ENCODE results near the gene XYLT1. TPM values are rescaled to one million over a fixed set of nuclear protein-coding genes. Genes with fewer than 3 reads are reported as not detected.

XYLT1 gene
- total RNA-seq, 1 donor from 2014 or later = 9.4 TPM

- Histone ChIP-seq H3K9me3 (ENCODE audit: control insufficient read depth in 3 of 3, low read length in 3 of 3) (no peaks in the 10 kb centered on the region), H3K9ac (ENCODE audit: low read depth in 1 of 3, low read length in 3 of 3) (no peak overlapping the region), H3K4me3 (ENCODE audit: low read length in 3 of 3) (no peak overlapping the region), H3K27me3 (ENCODE audit: control insufficient read depth in 3 of 3, insufficient read depth in 3 of 3, low read length in 3 of 3) (peaks cover 0 to 8% (median 6%) of the 10 kb centered on the region in 3 donors), H3K27ac (ENCODE audit: low read depth, low read length) (no peak overlapping the region), H3K36me3 (ENCODE audit: control insufficient read depth in 3 of 3, insufficient read depth in 3 of 3, low read length in 3 of 3) (no peaks in the 10 kb centered on the region), H3K4me1 (ENCODE audit: control insufficient read depth in 3 of 3, insufficient read depth in 3 of 3, low read length in 3 of 3) (peaks cover 0 to 11% (median 6%) of the 10 kb centered on the region in 3 donors)
Observed at GRCh38 chr16:17461951-17462729, 8.6 kb downstream of the XYLT1 start.

GRCh38 chr16:17460890-17461289 is 9.9 kb downstream of the XYLT1 start:
- H3K4me3 ChIP-seq (ENCODE audit: low read length in 3 of 3) = no peak overlapping the region
- no peaks in the 10 kb centered on the region for H3K9me3 ChIP-seq (ENCODE audit: control insufficient read depth in 3 of 3, low read length in 3 of 3)
- H3K4me1 ChIP-seq (ENCODE audit: control insufficient read depth in 3 of 3, insufficient read depth in 3 of 3, low read length in 3 of 3) = peaks cover 0 to 11% (median 6%) of the 10 kb centered on the region in 3 donors

GRCh38 chr16:17459903-17460521 is 10.7 kb downstream of the XYLT1 start:
- Histone ChIP-seq H3K4me3 (ENCODE audit: low read length in 3 of 3) (no peak overlapping the region), H3K27me3 (ENCODE audit: control insufficient read depth in 3 of 3, insufficient read depth in 3 of 3, low read length in 3 of 3) (peaks cover 0 to 8% (median 6%) of the 10 kb centered on the region in 3 donors), H3K4me1 (ENCODE audit: control insufficient read depth in 3 of 3, insufficient read depth in 3 of 3, low read length in 3 of 3) (peaks cover 0 to 11% (median 6%) of the 10 kb centered on the region in 3 donors), H3K9ac (ENCODE audit: low read depth in 1 of 3, low read length in 3 of 3) (no peak overlapping the region), H3K27ac (ENCODE audit: low read depth, low read length) (no peak overlapping the region), H3K36me3 (ENCODE audit: control insufficient read depth in 3 of 3, insufficient read depth in 3 of 3, low read length in 3 of 3) (no peaks in the 10 kb centered on the region), H3K9me3 (ENCODE audit: control insufficient read depth in 3 of 3, low read length in 3 of 3) (no peaks in the 10 kb centered on the region)

More at GRCh38 chr16:17460890-17461289, 9.9 kb downstream of the XYLT1 start:
- Histone ChIP-seq H3K36me3 (ENCODE audit: control insufficient read depth in 3 of 3, insufficient read depth in 3 of 3, low read length in 3 of 3) (no peaks in the 10 kb centered on the region), H3K9ac (ENCODE audit: low read depth in 1 of 3, low read length in 3 of 3) (no peak overlapping the region), H3K27ac (ENCODE audit: low read depth, low read length) (no peak overlapping the region), H3K27me3 (ENCODE audit: control insufficient read depth in 3 of 3, insufficient read depth in 3 of 3, low read length in 3 of 3) (peaks cover 0 to 8% (median 6%) of the 10 kb centered on the region in 3 donors)

GRCh38 chr16:17457997-17458396 is 12.8 kb downstream of the XYLT1 start:
- peaks cover 0 to 11% (median 6%) of the 10 kb centered on the region in 3 donors for H3K4me1 ChIP-seq (ENCODE audit: control insufficient read depth in 3 of 3, insufficient read depth in 3 of 3, low read length in 3 of 3)
- no peaks in the 10 kb centered on the region for H3K36me3 ChIP-seq (ENCODE audit: control insufficient read depth in 3 of 3, insufficient read depth in 3 of 3, low read length in 3 of 3)
- H3K4me3 ChIP-seq (ENCODE audit: low read length in 3 of 3) = no peak overlapping the region
- H3K27ac ChIP-seq (ENCODE audit: low read depth, low read length) = no peak overlapping the region
- H3K9ac ChIP-seq (ENCODE audit: low read depth in 1 of 3, low read length in 3 of 3) = no peak overlapping the region
- peaks cover 0 to 8% (median 6%) of the 10 kb centered on the region in 3 donors for H3K27me3 ChIP-seq (ENCODE audit: control insufficient read depth in 3 of 3, insufficient read depth in 3 of 3, low read length in 3 of 3)
- H3K9me3 ChIP-seq (ENCODE audit: control insufficient read depth in 3 of 3, low read length in 3 of 3) = no peaks in the 10 kb centered on the region

DNA sequence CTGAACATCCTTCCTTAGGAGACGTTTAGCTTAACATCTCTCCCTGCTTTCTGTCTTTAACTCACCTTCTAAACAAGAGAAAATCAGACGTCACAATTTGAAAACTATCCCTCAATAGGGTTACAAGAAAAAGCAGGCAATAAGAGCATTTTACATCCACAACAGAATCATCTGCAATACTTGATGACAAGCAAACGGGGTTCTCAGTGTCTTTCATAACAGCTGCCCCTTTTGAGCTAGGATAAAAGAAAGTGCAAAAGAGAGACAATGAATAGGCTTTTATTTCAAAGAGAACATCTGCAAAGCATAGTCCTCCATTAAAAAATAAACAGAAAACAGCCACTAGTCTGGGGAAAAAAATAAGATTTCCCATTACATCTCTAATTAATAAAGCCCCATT is 13.2 kb downstream of the XYLT1 start:
- Histone ChIP-seq H3K4me1 (ENCODE audit: control insufficient read depth in 3 of 3, insufficient read depth in 3 of 3, low read length in 3 of 3) (peaks cover 0 to 11% (median 6%) of the 10 kb centered on the region in 3 donors), H3K27me3 (ENCODE audit: control insufficient read depth in 3 of 3, insufficient read depth in 3 of 3, low read length in 3 of 3) (peaks cover 0 to 8% (median 6%) of the 10 kb centered on the region in 3 donors), H3K27ac (ENCODE audit: low read depth, low read length) (no peak overlapping the region), H3K36me3 (ENCODE audit: control insufficient read depth in 3 of 3, insufficient read depth in 3 of 3, low read length in 3 of 3) (no peaks in the 10 kb centered on the region), H3K9ac (ENCODE audit: low read depth in 1 of 3, low read length in 3 of 3) (no peak overlapping the region), H3K9me3 (ENCODE audit: control insufficient read depth in 3 of 3, low read length in 3 of 3) (no peaks in the 10 kb centered on the region), H3K4me3 (ENCODE audit: low read length in 3 of 3) (no peak overlapping the region)

DNA sequence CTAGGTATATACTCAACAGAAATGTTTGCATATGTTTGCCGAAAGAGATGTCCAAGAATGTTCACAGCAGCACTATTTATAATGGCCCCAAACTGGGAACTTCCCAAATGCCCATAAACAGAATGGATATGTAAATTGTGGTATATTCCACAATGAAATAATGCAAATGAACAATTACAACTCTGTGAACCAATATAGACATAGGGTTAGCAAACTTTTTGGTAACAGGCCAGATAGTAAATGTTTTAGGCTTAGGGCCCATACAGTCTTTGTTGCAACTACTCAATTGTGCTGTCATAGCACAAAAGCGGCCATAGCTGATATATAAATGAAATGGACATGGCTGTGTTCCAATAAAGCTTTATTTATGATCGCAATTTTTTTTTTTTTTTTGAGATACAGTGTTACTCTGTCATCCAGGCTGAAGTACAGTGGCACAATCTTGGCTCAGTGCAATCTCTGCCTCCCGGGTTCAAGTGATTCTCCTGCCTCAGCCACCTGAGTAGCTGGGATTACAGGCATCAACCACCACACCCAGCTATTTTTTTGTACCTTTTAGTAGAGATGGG is 16.5 kb downstream of the XYLT1 start:
- Histone ChIP-seq H3K27me3 (ENCODE audit: control insufficient read depth in 3 of 3, insufficient read depth in 3 of 3, low read length in 3 of 3) (peaks cover 0 to 7% (median 2%) of the 10 kb centered on the region in 3 donors), H3K4me1 (ENCODE audit: control insufficient read depth in 3 of 3, insufficient read depth in 3 of 3, low read length in 3 of 3) (peaks cover 0 to 2% (median 1%) of the 10 kb centered on the region in 3 donors), H3K36me3 (ENCODE audit: control insufficient read depth in 3 of 3, insufficient read depth in 3 of 3, low read length in 3 of 3) (no peaks in the 10 kb centered on the region), H3K9me3 (ENCODE audit: control insufficient read depth in 3 of 3, low read length in 3 of 3) (no peaks in the 10 kb centered on the region), H3K4me3 (ENCODE audit: low read length in 3 of 3) (no peak overlapping the region), H3K27ac (ENCODE audit: low read depth, low read length) (no peak overlapping the region), H3K9ac (ENCODE audit: low read depth in 1 of 3, low read length in 3 of 3) (no peak overlapping the region)

DNA sequence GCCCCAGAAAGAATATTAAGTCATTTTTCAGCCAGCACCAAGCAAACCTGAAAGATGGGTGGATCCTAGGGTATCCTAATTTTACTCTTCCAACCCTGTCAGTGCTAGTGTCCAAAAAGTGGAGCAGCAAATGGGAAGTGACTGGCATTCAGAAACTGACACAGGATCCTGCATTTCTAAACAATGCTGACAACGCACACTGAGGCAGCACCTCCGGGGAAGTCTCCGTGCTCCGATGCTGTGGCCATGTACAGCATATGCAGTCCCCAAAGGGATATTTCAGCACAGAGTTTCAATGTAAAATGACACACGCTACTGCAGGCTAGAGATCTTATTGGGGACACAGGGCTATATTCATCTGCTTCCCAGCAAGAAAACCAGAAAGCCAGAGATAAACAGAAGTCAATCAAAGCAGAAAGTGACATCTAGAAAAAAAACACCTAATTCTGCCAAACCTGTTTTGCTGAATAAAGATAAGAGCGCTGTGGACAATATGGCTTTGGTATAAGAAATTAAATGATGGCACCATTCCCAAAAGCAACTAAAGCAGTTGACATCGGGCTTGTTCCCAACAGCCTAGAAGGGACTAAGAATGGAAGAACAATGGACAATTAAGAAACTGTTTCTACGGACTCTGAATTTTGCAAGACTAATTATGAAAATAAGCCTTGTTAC is 17.3 kb downstream of the XYLT1 start:
- Histone ChIP-seq H3K9ac (ENCODE audit: low read depth in 1 of 3, low read length in 3 of 3) (no peak overlapping the region), H3K27me3 (ENCODE audit: control insufficient read depth in 3 of 3, insufficient read depth in 3 of 3, low read length in 3 of 3) (peaks cover 0 to 7% (median 2%) of the 10 kb centered on the region in 3 donors), H3K36me3 (ENCODE audit: control insufficient read depth in 3 of 3, insufficient read depth in 3 of 3, low read length in 3 of 3) (no peaks in the 10 kb centered on the region), H3K9me3 (ENCODE audit: control insufficient read depth in 3 of 3, low read length in 3 of 3) (no peaks in the 10 kb centered on the region), H3K4me3 (ENCODE audit: low read length in 3 of 3) (no peak overlapping the region), H3K27ac (ENCODE audit: low read depth, low read length) (no peak overlapping the region), H3K4me1 (ENCODE audit: control insufficient read depth in 3 of 3, insufficient read depth in 3 of 3, low read length in 3 of 3) (peaks cover 0 to 8% (median 7%) of the 10 kb centered on the region in 3 donors)

- Histone ChIP-seq H3K9me3 (ENCODE audit: control insufficient read depth in 3 of 3, low read length in 3 of 3) (no peaks in the 10 kb centered on the region), H3K36me3 (ENCODE audit: control insufficient read depth in 3 of 3, insufficient read depth in 3 of 3, low read length in 3 of 3) (no peaks in the 10 kb centered on the region), H3K4me1 (ENCODE audit: control insufficient read depth in 3 of 3, insufficient read depth in 3 of 3, low read length in 3 of 3) (peaks cover 0 to 8% (median 7%) of the 10 kb centered on the region in 3 donors), H3K9ac (ENCODE audit: low read depth in 1 of 3, low read length in 3 of 3) (no peak overlapping the region), H3K4me3 (ENCODE audit: low read length in 3 of 3) (no peak overlapping the region), H3K27ac (ENCODE audit: low read depth, low read length) (no peak overlapping the region), H3K27me3 (ENCODE audit: control insufficient read depth in 3 of 3, insufficient read depth in 3 of 3, low read length in 3 of 3) (peaks cover 0 to 7% (median 2%) of the 10 kb centered on the region in 3 donors)
Observed at GRCh38 chr16:17452922-17453321, 17.8 kb downstream of the XYLT1 start.

DNA sequence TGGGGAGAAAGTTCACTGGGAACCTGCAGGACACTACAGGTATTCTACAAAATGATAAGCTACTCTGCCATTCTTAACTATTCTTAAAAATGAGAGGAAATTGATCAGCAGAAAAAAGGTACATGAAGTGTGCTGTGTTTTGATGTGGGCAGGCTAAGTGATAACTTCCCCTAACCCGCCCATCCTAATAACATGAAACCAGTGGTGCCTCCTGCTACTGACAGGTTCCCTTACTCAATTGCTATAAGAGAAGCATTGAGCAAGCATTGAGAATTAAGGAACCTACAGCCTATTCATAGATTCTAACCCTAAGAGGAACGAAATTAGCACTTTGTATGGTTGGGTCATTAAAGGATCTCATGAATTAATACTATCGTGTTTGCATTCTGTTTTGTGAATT is 18.9 kb downstream of the XYLT1 start:
- Histone ChIP-seq H3K27ac (ENCODE audit: low read depth, low read length) (no peak overlapping the region), H3K4me1 (ENCODE audit: control insufficient read depth in 3 of 3, insufficient read depth in 3 of 3, low read length in 3 of 3) (peaks cover 4 to 11% (median 10%) of the 10 kb centered on the region in 3 donors), H3K4me3 (ENCODE audit: low read length in 3 of 3) (no peak overlapping the region), H3K9me3 (ENCODE audit: control insufficient read depth in 3 of 3, low read length in 3 of 3) (no peaks in the 10 kb centered on the region), H3K27me3 (ENCODE audit: control insufficient read depth in 3 of 3, insufficient read depth in 3 of 3, low read length in 3 of 3) (peaks cover 0 to 7% (median 2%) of the 10 kb centered on the region in 3 donors), H3K36me3 (ENCODE audit: control insufficient read depth in 3 of 3, insufficient read depth in 3 of 3, low read length in 3 of 3) (no peaks in the 10 kb centered on the region), H3K9ac (ENCODE audit: low read depth in 1 of 3, low read length in 3 of 3) (no peak overlapping the region)
